Astrocyte (in vitro differentiated cells and primary cell): ENCODE data around the gene GSTCD. TPM values are rescaled to one million over a fixed set of nuclear protein-coding genes. Genes with fewer than 3 reads are reported as not detected.

ENCODE experiments used
- DNase-seq: peaks from one replicate; pipeline ENCODE4 v3.0.0-alpha.2; 2010; ENCODE audit warnings: low read depth
- FAIRE-seq: peaks from 2 replicates; lab custom pipeline; 2011; peaks lifted over from hg19 to GRCh38; lab: Jason Lieb, UNC
- H2AFZ ChIP-seq: 2 replicates; pipeline ENCODE4 v1.6.0; 2012; ENCODE audit warnings: low read depth, low read length, inconsistent platforms
- H3K27ac ChIP-seq: 2 replicates; pipeline ENCODE4 v1.5.1; 2011; ENCODE audit warnings: low read depth, low read length, inconsistent platforms
- H3K27me3 ChIP-seq: 2 replicates; pipeline ENCODE4 v1.6.0; 2011; ENCODE audit warnings: low read length, inconsistent platforms; ENCODE audit not compliant: insufficient read depth
- H3K36me3 ChIP-seq: 2 replicates; pipeline ENCODE4 v1.5.1; 2011; ENCODE audit warnings: low read length, inconsistent platforms; ENCODE audit not compliant: insufficient read depth
- H3K4me1 ChIP-seq: 2 replicates; pipeline ENCODE4 v1.5.1; 2011; ENCODE audit warnings: low read length, inconsistent platforms; ENCODE audit not compliant: insufficient read depth
- H3K4me2 ChIP-seq: 2 replicates; pipeline ENCODE4 v1.6.0; 2012; ENCODE audit warnings: low read length, inconsistent platforms
- H3K4me3 ChIP-seq: 2 replicates; pipeline ENCODE4 v1.5.1; 2011; ENCODE audit warnings: low read depth, mild to moderate bottlenecking, low read length, inconsistent platforms; ENCODE audit not compliant: insufficient read depth
- H3K79me2 ChIP-seq: 2 replicates; pipeline ENCODE4 v1.6.0; 2012; ENCODE audit warnings: mild to moderate bottlenecking, low read length, inconsistent platforms; ENCODE audit not compliant: insufficient read depth
- H3K9ac ChIP-seq: 2 replicates; pipeline ENCODE4 v1.6.0; 2012; ENCODE audit warnings: mild to moderate bottlenecking, low read length, inconsistent platforms
- H3K9me3 ChIP-seq: 2 replicates; pipeline ENCODE4 v1.5.1; 2012; ENCODE audit warnings: low read depth, mild to moderate bottlenecking, low read length, inconsistent platforms; ENCODE audit not compliant: insufficient read depth
- H4K20me1 ChIP-seq: 2 replicates; pipeline ENCODE4 v1.6.0; 2012; ENCODE audit warnings: low read length, inconsistent platforms; ENCODE audit not compliant: insufficient read depth
- H3K27ac Mint-ChIP-seq: one replicate; pipeline ENCODE4 v1.8.0; 2021; ENCODE audit warnings: mild to moderate bottlenecking, mixed read lengths; ENCODE audit not compliant: unreplicated experiment
- H3K27me3 Mint-ChIP-seq: one replicate; pipeline ENCODE4 v1.8.0; 2021; ENCODE audit warnings: low read depth, mixed read lengths; ENCODE audit not compliant: unreplicated experiment
- H3K36me3 Mint-ChIP-seq: one replicate; pipeline ENCODE4 v1.8.0; 2021; ENCODE audit warnings: low read depth, mixed read lengths; ENCODE audit not compliant: unreplicated experiment
- H3K4me1 Mint-ChIP-seq: one replicate; pipeline ENCODE4 v1.8.0; 2021; ENCODE audit warnings: low read depth, mixed read lengths; ENCODE audit not compliant: unreplicated experiment
- H3K4me3 Mint-ChIP-seq: one replicate; pipeline ENCODE4 v1.8.0; 2021; ENCODE audit warnings: mild to moderate bottlenecking, moderate library complexity, mixed read lengths; ENCODE audit not compliant: unreplicated experiment
- H3K9me3 Mint-ChIP-seq: one replicate; pipeline ENCODE4 v1.8.0; 2021; ENCODE audit warnings: mild to moderate bottlenecking, mixed read lengths; ENCODE audit not compliant: unreplicated experiment
- EZH2 ChIP-seq: IDR thresholded peaks from 2 replicates; pipeline ENCODE4 v1.6.1; 2012; ENCODE audit warnings: mild to moderate bottlenecking, low read length, inconsistent platforms; ENCODE audit not compliant: insufficient read depth
- total RNA-seq: library from RNA; stranded (reverse); gene quantifications from 2 replicates; pipeline ENCODE4 v1.2.1, GENCODE V29; 2021
- TF ChIP-seq, protein P1 (sequence below): IDR thresholded peaks from 2 replicates; pipeline ENCODE4 v1.5.1; 2011; ENCODE audit warnings: low read depth, mild to moderate bottlenecking, inconsistent platforms, low read length, moderate library complexity; ENCODE audit not compliant: insufficient read depth

The GSTCD gene
- total RNA-seq, 1 donor from 2014 or later, result 12.3 TPM

DNA sequence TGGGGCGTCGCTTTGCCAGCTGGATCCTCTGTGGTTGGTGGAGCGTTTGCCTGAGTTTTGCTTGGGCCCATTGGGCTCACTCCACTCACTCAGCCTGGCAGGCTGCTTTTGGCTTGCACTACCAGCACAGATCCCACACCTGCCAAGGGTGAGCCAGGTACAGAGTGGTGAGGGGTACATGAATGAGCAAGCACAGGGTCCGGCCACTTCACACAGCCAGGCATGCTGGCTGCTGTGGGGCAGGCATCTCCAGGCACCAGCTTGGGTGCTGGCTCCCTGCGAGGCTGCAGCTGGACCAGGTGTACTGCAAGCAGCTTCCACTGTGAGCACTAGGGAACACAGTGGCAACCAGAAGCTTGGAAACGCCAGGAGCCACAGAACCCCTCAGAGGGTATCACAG is 126.6 kb downstream of the GSTCD start:
- no peak overlapping the region for H3K4me3 Mint-ChIP-seq
- H4K20me1 ChIP-seq, result no peaks in the 10 kb centered on the region
- no peak overlapping the region for H2AFZ ChIP-seq
- no peaks in the 10 kb centered on the region for H3K27me3 ChIP-seq
- H3K9ac ChIP-seq, result no peak overlapping the region
- no peaks in the 10 kb centered on the region for H3K9me3 Mint-ChIP-seq
- H3K36me3 ChIP-seq, result peaks cover 2% of the 10 kb centered on the region
- H3K27ac Mint-ChIP-seq, result no peak overlapping the region
- no peak for FAIRE-seq
- no peaks in the 10 kb centered on the region for H3K4me1 Mint-ChIP-seq
- DNase-seq, result no peak
- no peak overlapping the region for H3K27ac ChIP-seq
- H3K79me2 ChIP-seq, result no peaks in the 10 kb centered on the region
- no peak overlapping the region for H3K4me3 ChIP-seq
- no peaks in the 10 kb centered on the region for H3K4me1 ChIP-seq
- H3K9me3 ChIP-seq, result no peaks in the 10 kb centered on the region
- peaks cover 16% of the 10 kb centered on the region for H3K36me3 Mint-ChIP-seq
- TF ChIP-seq EZH2, result no peak
- TF ChIP-seq, protein P1, sequence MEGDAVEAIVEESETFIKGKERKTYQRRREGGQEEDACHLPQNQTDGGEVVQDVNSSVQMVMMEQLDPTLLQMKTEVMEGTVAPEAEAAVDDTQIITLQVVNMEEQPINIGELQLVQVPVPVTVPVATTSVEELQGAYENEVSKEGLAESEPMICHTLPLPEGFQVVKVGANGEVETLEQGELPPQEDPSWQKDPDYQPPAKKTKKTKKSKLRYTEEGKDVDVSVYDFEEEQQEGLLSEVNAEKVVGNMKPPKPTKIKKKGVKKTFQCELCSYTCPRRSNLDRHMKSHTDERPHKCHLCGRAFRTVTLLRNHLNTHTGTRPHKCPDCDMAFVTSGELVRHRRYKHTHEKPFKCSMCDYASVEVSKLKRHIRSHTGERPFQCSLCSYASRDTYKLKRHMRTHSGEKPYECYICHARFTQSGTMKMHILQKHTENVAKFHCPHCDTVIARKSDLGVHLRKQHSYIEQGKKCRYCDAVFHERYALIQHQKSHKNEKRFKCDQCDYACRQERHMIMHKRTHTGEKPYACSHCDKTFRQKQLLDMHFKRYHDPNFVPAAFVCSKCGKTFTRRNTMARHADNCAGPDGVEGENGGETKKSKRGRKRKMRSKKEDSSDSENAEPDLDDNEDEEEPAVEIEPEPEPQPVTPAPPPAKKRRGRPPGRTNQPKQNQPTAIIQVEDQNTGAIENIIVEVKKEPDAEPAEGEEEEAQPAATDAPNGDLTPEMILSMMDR, result no peak
- H3K27me3 Mint-ChIP-seq, result no peaks in the 10 kb centered on the region
- H3K4me2 ChIP-seq, result no peak overlapping the region

DNA sequence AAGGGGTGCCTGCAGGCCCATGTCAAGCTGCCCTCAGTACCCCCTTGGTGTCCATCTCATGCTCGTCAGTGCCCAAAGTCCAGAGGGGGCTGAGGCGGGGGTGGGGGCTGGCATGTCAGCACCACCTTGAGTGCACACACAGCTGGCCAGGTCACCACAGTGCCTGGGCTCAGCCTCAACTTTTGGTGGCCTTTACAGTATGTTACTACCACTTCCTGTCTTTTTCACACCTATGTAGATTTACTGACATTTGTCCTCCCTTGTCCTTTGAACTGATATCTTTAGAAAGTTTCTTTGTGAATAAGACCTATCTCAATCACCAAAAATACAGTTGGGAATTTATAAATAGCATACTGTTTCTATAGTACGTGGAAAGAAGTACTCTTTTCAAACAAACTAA is 128.0 kb downstream of the GSTCD start:
- H3K9me3 ChIP-seq, result no peaks in the 10 kb centered on the region
- no peaks in the 10 kb centered on the region for H3K27me3 ChIP-seq
- no peak overlapping the region for H2AFZ ChIP-seq
- peaks cover 2% of the 10 kb centered on the region for H3K36me3 ChIP-seq
- no peaks in the 10 kb centered on the region for H4K20me1 ChIP-seq
- no peak overlapping the region for H3K27ac Mint-ChIP-seq
- H3K4me1 Mint-ChIP-seq, result no peaks in the 10 kb centered on the region
- H3K9me3 Mint-ChIP-seq, result no peaks in the 10 kb centered on the region
- no peak overlapping the region for H3K9ac ChIP-seq
- H3K27me3 Mint-ChIP-seq, result no peaks in the 10 kb centered on the region
- no peaks in the 10 kb centered on the region for H3K4me1 ChIP-seq
- TF ChIP-seq EZH2, result no peak
- TF ChIP-seq, protein P1, result no peak
- no peak overlapping the region for H3K4me2 ChIP-seq
- H3K4me3 Mint-ChIP-seq, result no peak overlapping the region
- FAIRE-seq, result no peak
- H3K27ac ChIP-seq, result no peak overlapping the region
- H3K79me2 ChIP-seq, result no peaks in the 10 kb centered on the region
- peaks cover 16% of the 10 kb centered on the region for H3K36me3 Mint-ChIP-seq
- H3K4me3 ChIP-seq, result no peak overlapping the region
- no peak for DNase-seq

DNA sequence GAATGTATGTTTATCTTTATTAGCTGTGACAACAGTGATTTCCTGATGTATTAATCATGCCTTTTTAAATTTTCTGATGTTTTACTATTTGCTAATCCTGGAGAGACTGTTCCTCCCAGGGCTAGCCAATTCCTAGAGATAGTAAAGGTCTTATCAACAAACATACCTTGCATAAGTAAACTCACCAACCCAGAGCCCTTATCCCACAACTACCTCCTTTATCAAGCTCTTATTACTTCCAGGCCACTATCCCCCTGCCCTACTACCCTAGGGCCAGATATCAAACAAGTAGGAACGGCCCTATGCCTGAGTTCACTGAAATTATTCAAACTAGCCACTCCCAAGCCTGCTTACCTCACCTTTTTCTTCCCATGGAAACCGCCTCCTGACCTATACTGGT is 128.5 kb downstream of the GSTCD start:
- Histone ChIP-seq H2AFZ (no peak overlapping the region), H4K20me1 (no peaks in the 10 kb centered on the region), H3K4me2 (no peak overlapping the region), H3K36me3 (peaks cover 2% of the 10 kb centered on the region), H3K9me3 (no peaks in the 10 kb centered on the region), H3K27ac (no peak overlapping the region), H3K27me3 (no peaks in the 10 kb centered on the region), H3K4me1 (no peaks in the 10 kb centered on the region), H3K79me2 (no peaks in the 10 kb centered on the region), H3K4me3 (no peak overlapping the region), H3K9ac (no peak overlapping the region)
- FAIRE-seq, result no peak
- Mint-ChIP-seq H3K9me3 (no peaks in the 10 kb centered on the region), H3K27me3 (no peaks in the 10 kb centered on the region), H3K4me3 (no peak overlapping the region), H3K4me1 (no peaks in the 10 kb centered on the region), H3K27ac (no peak overlapping the region), H3K36me3 (peaks cover 16% of the 10 kb centered on the region)
- no peak for DNase-seq
- TF ChIP-seq EZH2, result no peak
- TF ChIP-seq, protein P1, result no peak
